GM12872 (cell line): ENCODE results near the gene SNAPC2.

Source experiments
- CTCF ChIP-seq: IDR thresholded peaks from 3 replicates; pipeline ENCODE4 v1.5.1; 2011; ENCODE audit warnings: low read depth, mild to moderate bottlenecking, low read length, moderate library complexity; ENCODE audit not compliant: insufficient read depth

SNAPC2 gene

GRCh38 chr19:7923295-7924191 is 3.4 kb downstream of the SNAPC2 start:
- no peak for TF ChIP-seq CTCF

GRCh38 chr19:7924241-7924640 is 4.1 kb downstream of the SNAPC2 start:
- no peak for TF ChIP-seq CTCF

- no peak for TF ChIP-seq CTCF
Observed at GRCh38 chr19:7924651-7925170, 4.6 kb downstream of the SNAPC2 start.

GRCh38 chr19:7925171-7925851 is 5.2 kb downstream of the SNAPC2 start:
- TF ChIP-seq CTCF: peak; percentile 88

- TF ChIP-seq CTCF: no peak
Observed at GRCh38 chr19:7926021-7926726, 6.0 kb downstream of the SNAPC2 start, which contains the start of gene CTXN1. CTXN1 (minus strand) TSS chr19:7926135; CDS start chr19:7925538, 597 bp downstream.

- TF ChIP-seq CTCF: no peak
Observed at GRCh38 chr19:7926727-7927604, 6.8 kb downstream of the SNAPC2 start.
